HG03196 (cell line): ENCODE results near the gene DLGAP1.

Experiments used
- ATAC-seq: cut with Tn5 transposase; IDR thresholded peaks from one replicate; pipeline ENCODE4 v1.9.1; 2021; ENCODE audit not compliant: unreplicated experiment

DLGAP1 gene

DNA sequence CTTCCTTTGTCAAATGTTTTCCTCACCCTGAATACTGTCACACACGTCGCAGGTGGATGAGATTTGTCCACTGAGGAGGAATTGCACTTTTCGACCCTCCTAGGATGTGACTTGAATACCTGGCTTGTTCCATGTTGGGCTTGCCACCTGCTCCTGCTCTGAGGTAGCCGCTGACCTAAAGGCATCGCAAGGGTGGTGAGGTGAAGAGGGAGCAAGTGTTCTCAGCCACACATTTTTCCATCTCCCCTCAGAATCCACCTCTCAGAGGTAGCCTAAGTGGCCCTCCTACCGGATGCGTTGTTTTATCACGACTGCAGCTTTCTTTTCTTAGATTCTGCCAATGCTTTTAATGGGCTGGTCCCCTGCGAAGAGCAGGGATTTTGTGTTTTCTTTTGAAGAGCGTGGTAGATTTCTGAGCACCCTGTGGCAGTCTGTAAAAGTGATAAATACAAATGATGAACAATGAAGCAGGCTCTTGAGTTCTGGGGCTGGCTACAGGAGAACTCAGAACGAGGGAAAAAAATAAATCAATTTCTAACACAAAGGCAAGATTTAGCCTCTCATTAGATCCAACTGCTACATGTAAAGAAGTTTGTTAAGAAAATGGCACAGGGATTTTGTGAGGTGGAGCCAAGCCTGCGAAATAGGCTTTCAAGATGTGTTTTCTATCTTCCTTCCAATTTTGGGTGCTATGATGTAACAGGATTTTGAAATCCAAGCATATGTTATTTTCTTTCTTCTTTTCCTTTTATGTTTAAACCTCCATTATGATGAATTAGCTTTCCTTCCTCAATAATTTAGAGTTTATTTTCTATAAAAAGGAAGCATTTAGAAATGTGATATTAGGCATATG is 618.4 kb downstream of the DLGAP1 start:
- ATAC-seq, result no peak

- no peak for ATAC-seq
These were observed 623.0 kb downstream of the DLGAP1 start for GRCh38 chr18:3832025-3832638.

- ATAC-seq, result no peak
These were observed 624.5 kb downstream of the DLGAP1 start for GRCh38 chr18:3830604-3831003.

GRCh38 chr18:3827236-3827845 is 627.8 kb downstream of the DLGAP1 start:
- ATAC-seq, result no peak

GRCh38 chr18:3826021-3826420 is 629.1 kb downstream of the DLGAP1 start:
- no peak for ATAC-seq

DNA sequence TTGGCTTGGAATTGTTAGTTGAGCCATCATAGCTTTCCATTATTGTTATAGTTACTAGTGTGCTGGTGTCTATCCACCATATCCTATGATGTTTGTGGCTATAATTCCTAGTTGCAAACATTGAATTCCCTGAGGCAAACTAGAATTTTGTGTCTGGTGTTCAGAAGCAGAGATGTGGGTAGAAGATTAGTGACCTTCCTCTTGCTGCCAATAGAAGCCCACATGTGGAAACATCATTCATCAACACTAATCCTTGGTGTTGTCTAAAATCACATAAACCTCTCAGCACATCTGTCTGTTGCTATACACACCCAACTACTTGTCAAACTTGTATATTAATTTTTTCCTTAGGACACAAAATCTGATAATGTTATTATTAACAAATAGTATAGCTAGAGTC is 631.0 kb downstream of the DLGAP1 start:
- no peak for ATAC-seq

GRCh38 chr18:3823073-3823472 is 632.0 kb downstream of the DLGAP1 start:
- no peak for ATAC-seq

DNA sequence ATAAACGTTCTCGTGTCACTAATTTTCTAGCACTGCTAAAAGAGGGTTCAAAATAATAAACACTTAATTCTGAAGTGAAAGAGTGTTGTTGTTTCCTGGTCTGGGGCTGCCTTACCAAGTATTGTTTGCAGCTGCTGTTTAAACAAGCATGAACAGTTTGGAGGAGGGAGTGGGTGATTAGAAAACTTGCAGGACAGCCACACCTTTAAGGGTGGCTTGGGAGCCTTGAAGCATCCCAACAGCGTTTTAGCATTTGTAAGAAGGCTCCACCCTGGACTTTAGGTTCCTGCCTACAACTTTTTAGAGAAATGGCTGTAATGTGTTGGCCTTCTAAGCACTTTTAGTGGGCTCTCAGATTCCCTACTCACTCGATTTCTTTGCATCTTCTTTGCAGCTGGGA is 633.6 kb downstream of the DLGAP1 start:
- ATAC-seq, result no peak

- no peak for ATAC-seq
These were observed 635.1 kb downstream of the DLGAP1 start for GRCh38 chr18:3819961-3820360.

DNA sequence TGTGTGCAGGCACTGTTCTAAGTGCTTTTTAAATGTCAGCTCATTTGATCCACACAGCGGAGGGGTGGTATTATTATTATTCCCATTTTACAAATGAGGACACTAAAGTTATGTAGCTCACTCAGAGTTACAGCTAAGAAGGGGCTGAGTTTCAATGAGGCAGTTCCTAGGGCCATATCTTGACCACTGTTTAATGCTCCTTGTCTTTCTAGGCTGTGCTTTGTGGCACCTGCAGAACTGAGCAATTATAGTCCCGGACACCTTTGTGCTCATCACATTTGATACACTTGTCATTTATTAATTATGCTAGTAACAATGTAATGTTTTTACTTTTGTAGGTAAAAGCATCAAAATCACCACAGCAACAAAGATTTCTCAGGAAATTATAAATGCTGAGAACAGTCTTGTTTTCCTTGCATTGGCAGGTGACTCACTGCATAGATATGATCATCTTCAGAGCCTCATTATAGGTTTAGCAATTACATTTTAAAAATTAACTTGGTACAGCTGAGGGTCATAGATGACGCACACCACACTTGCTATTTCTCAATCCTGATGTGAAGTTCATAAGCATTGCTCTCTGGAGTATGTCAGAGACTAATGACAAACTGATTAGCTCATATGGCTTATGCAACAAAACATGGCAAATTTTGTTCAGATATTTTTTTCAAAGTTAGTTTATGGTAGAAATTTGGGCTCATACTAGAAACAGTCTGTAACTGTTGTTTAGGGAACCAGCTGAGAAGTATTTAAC is 638.3 kb downstream of the DLGAP1 start:
- ATAC-seq, result no peak

DNA sequence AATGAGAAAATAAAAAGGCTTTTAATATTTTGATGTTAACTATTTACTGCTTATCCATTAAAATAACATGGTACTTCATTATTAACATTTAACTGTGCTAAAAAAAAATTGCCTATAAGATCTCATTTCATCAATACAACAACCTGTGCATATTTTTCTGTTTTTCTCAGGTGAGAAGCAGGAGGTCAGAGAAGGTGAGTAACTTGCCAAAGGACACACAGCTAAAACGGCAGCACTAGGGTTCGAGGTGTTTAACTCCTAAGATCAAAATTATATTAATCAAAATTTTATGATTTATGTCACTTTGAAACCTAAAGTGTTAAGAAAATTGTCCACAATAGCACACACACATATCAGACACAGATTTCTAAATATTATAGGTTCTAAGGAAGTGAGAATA is 639.1 kb downstream of the DLGAP1 start:
- no peak for ATAC-seq

GRCh38 chr18:3814816-3815215 is 640.3 kb downstream of the DLGAP1 start:
- ATAC-seq, result no peak

DNA sequence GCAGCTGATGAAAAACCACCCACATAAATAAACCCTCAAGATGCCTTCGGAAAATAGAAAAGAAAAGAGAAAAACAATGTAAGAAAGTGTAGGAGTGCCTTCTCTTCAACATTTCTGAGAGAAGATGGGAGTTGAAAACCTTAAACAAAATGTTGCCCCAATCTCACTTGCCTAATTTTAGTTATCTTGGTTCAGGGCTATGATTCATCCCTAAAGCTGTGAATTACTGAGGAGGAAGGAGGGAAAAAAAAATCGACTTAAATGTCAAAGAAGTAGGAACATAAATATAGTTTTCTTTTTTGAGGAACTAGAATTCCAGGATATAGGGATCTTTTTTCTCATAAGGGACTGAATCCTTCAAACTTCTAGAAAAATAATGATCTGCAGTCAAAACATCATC is 644.8 kb downstream of the DLGAP1 start:
- ATAC-seq, result no peak

- no peak for ATAC-seq
These were observed 645.9 kb downstream of the DLGAP1 start for GRCh38 chr18:3808985-3809780.

DNA sequence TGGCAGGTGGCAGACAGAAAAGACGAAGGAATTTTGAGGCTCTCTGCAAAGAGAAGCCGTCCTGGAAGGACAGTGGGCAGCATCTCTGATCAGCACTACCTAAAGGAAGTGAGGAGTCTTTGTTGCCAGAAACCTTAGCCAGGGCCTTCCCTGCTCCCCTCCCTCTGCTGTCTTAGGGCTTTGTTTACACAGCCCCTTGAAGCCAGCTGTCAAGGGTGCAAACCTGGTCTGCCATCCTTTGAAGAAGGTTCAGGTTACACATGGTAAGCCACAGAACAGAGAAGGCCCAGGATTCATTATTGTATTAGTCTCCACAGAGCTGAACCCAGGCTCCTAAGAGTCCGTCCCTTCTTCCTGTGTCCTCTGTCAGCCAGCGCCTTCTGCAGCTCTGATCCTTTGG is 648.5 kb downstream of the DLGAP1 start:
- no peak for ATAC-seq

DNA sequence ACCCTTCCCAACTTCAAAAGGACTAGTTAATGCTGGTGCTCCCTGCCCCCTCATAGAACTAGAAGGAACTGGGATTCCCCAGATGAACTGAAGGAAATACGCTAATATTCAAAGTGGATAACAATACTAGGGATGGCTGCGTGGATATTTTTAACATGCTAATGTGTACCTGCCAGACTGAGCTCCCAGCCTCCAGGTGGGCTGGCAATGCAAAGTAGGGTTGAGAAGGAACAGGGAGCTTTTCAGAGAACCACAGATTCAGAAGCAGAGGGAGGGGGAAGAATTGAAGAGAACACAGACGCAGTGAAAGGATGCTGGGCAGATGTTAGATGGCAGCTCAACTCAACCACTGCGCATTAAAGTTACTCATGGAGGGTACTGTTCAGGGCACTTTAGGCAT is 650.8 kb downstream of the DLGAP1 start:
- no peak for ATAC-seq

DNA sequence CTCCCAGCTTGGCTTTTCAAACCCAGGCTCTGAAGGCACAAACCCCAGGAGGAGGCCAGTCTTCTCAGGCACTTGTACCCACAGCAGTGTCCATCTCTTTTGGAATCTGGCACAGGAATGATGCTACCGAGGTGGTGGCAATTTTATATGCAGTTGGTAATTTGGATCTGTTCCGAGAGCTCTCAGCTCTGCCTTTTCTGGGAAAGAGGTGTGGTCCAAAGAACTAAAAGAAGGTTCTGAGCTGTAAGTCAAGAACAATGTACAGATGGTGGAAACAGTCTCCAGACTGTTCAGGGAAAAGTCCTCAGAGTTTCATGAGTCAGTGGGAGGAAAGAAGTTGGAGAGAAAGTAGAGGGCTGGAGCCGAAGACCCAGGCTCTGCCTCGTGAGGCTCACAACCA is 651.8 kb downstream of the DLGAP1 start:
- ATAC-seq, result no peak

DNA sequence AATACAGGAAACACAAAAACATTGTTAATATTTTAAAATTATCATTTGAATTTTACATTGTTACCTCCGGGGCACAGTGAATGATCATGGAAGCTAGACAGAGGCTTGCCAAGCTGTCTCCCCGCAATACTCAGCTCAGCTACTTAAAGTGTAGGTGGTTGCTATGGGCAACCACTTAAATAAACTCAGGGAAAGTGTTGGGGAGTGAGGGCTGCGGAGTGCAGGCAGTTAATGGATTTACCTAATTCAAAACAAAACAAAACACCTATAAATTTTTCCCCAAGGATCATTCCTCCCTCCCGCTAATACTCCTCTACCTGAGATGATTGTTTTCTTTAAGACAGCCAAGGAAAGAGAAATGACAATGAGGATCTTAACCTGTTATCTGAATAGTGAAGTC is 655.6 kb downstream of the DLGAP1 start:
- no peak for ATAC-seq

DNA sequence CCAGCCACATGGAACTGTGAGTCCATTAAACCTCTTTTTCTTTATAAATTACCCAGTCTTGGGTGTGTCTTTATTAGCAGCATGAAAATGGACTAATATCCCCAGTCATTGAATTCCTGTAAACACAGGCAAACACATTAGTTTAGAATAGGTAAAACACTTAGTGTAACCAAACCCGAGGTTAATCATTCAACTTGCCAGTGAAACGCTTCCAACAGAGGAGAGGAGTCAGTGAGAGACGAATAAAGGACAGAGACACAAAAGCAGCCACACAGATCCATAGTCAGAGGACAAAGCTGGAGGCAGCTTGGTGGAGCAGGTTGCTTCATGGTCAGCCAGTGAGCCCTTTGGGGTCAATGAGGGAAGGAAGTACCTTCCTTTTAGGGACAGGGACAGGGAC is 657.1 kb downstream of the DLGAP1 start:
- no peak for ATAC-seq

GRCh38 chr18:3796434-3796833 is 658.7 kb downstream of the DLGAP1 start:
- ATAC-seq, result no peak
